ENCODE measurements around the gene PSG5.
"Not testable (repeated sequence)": the region's sequence is repeated elsewhere in the genome, so short reads cannot be mapped to it uniquely, and the experiment has no call there.

GRCh38 chr19:43141763-43142162 is 44.6 kb downstream of the PSG5 start:
- TF ChIP-seq CTCF, EP300 (IDR thresholded peaks at IDR 0.05): not testable (repeated sequence)

Data from ovary (tissue), 3 donors.